ENCODE measurements around the gene TRIM23.

The TRIM23 gene

DNA sequence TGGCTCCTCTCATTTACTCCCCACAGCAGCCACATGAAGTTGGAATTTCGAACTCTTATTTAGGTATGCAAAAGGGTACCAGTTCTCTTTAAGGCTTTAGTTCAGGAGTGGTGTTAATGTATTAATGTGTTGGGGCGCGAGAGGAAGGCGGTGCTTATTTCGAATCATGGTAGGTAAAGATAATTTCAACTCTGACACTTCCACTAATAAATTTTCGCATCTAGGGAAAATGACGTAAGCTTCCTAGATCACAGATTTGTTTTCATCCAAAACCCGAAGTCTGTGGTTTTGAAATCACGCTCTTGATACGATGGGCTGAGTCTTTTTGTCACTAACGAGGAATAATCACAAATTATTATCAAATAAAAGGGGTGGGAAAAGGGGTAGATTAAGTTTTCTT, 60.4 kb downstream of the TRIM23 start:
- no peak for DNase-seq (ENCODE audit: low read depth)

DNA sequence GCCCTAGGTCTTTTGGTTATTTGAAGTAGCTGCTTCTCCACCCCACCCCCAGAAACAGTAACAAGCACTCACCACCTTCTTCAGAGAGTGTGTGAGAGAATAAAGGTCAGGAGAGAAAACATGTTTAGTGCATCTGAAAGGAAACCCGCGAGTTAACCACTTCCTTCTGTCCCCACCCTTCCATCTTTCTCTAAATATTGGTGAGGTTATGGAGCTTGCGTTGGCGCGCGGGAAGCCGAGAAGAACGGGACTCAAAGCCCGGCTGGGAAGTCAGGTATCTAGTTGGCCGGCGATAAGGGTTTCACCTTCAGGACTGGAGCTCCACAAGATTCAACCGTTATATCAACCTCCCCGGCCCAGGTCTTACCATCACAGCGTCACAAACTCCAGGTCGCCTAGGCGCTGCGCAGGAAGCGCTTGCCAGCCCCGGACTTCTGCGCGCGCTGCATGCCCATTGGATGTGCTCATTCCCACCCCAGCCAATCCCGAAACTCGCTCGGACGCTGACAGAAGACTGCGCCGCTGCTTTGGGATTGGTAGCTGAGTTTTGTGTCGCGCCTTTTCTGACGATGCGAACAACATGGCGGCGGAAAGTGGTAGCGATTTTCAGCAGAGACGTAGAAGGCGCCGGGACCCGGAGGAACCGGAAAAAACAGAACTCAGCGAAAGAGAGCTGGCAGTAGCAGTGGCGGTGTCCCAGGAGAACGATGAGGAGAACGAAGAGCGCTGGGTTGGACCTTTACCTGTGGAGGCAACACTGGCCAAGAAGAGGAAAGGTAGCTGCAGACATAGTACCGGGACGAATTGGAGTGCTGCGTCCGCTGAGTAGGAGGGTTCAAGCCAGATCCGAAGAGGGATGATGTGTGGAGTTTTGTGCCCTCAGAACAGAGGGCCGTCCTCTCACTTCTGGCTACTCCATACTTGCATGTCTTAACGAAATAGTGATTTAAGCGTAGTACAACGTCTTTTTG, 61.1 kb downstream of the TRIM23 start, which contains the start of the genes CENPK and PPWD1:
Gene CENPK, minus strand, starts transcription at position 438 of the 971 bp plus-strand sequence. CDS start 8,261 bp downstream, outside the sequence.
Gene PPWD1, plus strand, starts transcription at position 566 of the 971 bp plus-strand sequence. Its CDS starts 15 bp downstream, at position 581.
- peak; percentile 87 for DNase-seq (ENCODE audit: low read depth)

DNA sequence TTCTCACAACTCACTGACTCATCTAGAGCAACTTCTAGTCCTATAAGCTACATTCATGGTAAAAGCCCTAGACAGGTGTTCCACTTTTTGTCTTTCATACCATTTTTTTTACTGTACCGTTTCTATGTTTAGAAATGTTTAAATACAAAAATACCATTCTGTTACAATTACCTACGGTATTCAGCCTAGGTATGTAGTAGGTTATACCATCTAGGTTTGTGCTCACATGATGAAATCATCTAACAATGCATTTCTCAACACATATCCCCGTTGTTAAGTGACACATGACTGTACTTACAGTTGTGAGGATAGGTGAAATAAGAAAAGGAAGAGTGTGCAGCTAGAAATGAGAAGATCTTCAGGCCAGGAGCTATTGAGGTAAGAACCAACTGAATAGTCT, 67.4 kb downstream of the TRIM23 start:
- no peak for DNase-seq (ENCODE audit: low read depth)

DNA sequence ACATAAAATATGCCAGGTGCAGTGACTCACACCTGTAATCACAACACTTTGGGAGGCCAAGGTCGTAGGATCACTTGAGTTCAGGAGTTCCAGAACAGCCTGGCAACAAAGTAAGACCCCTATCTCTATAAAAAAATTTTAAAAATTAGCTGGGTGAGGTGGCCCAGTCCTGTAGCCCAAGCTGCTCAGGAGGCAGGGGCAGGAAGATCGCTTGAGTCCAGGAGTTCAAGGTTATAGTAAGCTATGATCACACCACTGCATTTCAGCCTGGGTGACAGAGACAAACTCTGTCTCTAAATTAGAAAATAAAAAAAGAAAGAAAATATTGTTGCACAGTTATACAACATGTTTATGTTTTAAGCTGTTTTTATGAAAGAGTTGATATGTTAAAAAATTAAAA, 68.0 kb downstream of the TRIM23 start:
- no peak for DNase-seq (ENCODE audit: low read depth)

DNA sequence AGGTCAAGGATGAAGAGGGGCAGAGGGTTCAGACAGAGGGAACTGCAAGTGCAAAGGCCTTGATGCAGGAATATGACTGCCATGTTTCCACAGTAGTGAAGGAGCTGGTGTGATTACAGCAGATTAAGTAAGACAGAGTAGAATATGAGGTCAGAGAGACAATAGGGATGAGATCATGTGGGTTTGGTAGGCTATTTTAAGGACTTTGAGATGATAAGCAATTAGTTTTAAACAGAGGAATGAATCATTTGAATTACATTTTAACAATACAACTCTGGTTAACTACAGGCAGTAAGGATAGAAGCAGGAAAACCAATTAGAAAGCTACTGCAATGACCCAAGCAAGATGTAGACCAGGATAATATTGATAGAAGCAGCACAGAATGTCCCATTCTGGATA, 68.8 kb downstream of the TRIM23 start:
- DNase-seq (ENCODE audit: low read depth), result no peak

DNA sequence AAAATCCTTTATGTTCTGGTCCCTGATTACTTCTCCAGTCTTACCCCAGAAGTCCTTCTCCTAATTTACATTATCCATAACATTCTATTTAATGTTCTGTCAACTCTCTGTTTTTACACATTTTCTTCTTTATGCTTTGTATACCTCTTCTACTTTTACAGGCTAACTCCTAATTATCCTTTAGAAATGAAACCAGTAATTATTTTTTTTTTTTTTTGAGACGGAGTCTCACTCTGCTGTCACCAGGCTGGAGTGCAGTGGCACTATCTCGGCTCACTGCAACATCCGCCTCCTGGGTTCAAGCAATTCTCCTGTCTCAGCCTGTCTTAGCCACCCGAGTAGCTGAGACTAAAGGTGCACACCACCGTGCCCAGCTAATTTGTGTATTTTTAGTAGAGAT, 70.2 kb downstream of the TRIM23 start:
- DNase-seq (ENCODE audit: low read depth), result no peak

DNA sequence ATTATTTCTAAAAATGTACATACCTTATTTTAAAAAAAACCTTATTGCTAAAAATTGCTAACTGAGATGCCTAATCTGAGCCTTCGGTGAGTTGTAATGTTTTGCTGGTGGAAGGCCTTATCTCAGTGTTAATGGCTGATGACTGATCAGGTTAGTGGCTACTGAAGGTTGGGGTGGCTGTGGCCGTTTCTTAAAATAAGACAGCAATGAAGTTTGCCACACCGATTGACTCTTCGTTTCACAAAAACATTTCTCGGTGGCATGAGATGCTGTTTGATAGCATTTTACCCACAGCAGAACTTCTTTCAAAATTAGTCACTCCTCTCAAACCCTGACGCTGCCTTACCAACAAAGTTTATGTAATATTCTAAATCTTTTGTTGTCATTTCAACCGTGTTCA, 75.9 kb downstream of the TRIM23 start:
- DNase-seq (ENCODE audit: low read depth), result no peak

DNA sequence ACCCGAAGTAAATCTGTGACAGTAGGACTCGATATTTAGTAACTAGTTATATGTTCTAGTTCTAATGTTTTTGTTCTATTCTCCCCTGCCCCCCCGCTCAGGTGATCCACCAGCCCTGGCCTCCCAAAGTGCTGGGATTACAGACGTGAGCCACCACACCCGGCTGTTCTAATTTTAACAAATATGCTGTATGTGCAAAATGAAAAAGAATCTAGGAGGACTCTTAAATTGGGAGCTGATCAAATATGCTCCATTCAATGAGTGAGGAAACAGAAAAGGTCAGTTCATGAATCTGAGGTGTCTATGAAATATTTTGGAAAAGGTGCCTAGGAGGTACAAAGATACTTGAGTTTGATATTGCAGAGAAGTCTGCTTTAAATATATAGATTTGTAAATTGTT, 78.0 kb downstream of the TRIM23 start:
- no peak for DNase-seq (ENCODE audit: low read depth)

DNA sequence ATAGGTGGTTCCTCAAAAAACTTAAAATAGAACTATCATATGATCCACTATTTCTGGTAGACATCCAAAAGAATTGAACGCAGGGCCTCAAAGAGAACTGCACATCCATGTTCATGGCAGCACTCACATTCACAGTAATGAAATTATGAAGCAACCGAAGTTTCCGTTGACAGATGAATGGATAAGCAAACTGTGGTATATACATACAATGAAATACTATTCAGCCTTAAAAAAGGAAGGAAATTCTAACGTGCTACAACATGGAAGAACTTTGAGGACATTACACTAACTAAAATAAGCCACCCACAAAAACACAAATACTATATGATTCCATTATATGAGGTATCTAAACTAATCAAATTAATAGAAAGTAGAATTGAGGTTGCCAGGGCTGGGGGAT, 79.7 kb downstream of the TRIM23 start:
- DNase-seq (ENCODE audit: low read depth), result no peak

DNA sequence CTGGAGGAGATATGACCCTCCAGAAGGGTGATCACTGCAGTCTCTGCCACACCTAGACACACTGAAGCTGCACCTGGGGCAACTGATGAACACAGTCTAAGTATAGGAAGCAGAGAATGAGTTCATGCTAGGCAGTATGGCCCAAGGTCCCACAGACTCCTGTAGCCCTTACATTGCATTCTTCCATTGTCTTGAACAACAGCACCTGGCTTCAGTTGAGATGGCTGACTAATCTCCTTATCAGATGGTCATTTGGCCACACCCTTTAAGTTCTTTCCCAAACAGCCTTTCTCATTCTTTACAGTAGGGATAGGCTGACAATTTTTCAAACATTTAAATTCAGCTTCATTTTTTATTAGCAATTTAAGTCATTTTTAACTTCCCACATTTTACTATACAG, 84.3 kb downstream of the TRIM23 start:
- DNase-seq (ENCODE audit: low read depth), result no peak

All from GM04504 (cell line).